SJCRH30 (cell line): ENCODE measurements around the gene TXK. TPM values are rescaled to one million over a fixed set of nuclear protein-coding genes. Genes with fewer than 3 reads are reported as not detected.

Source experiments
- DNase-seq, 2 experiments: peaks; one replicate each; pipeline ENCODE4 v3.0.0-alpha.2; 2015 to 2020
- H3K27ac ChIP-seq: fragments of 250-450 bp; sonication (Bioruptor Pico); 2 replicates; pipeline ENCODE4 v1.5.1; 2020; ENCODE audit warnings: mild to moderate bottlenecking, moderate library complexity
- H3K27me3 ChIP-seq: fragments of 250-450 bp; sonication (Bioruptor Pico); 2 replicates; pipeline ENCODE4 v1.5.1; 2020; ENCODE audit warnings: mild to moderate bottlenecking, moderate library complexity
- H3K36me3 ChIP-seq: fragments of 250-450 bp; sonication (Bioruptor Pico); 2 replicates; pipeline ENCODE4 v1.5.1; 2020; ENCODE audit warnings: mild to moderate bottlenecking, moderate library complexity
- H3K4me1 ChIP-seq: fragments of 250-450 bp; sonication (Bioruptor Pico); 2 replicates; pipeline ENCODE4 v1.5.1; 2020; ENCODE audit warnings: mild to moderate bottlenecking, moderate library complexity
- H3K4me3 ChIP-seq: fragments of 250-450 bp; sonication (Bioruptor Pico); 2 replicates; pipeline ENCODE4 v1.5.1; 2020; ENCODE audit warnings: mild to moderate bottlenecking, moderate library complexity
- H3K9me3 ChIP-seq: fragments of 250-450 bp; sonication (Bioruptor Pico); replicated peaks from 2 replicates; pipeline ENCODE4 v1.5.1; 2020; ENCODE audit warnings: mild to moderate bottlenecking, moderate library complexity
- total RNA-seq: library from RNA; depleted of rRNA; stranded (reverse); fragments of >200 nt; shearing (Covaris generic); gene quantifications from 2 replicates; pipeline ENCODE4 v1.2.3, GENCODE V29; 2014

The TXK gene
- total RNA-seq, 1 experiment from 2014 or later, result 1.1 TPM

DNA sequence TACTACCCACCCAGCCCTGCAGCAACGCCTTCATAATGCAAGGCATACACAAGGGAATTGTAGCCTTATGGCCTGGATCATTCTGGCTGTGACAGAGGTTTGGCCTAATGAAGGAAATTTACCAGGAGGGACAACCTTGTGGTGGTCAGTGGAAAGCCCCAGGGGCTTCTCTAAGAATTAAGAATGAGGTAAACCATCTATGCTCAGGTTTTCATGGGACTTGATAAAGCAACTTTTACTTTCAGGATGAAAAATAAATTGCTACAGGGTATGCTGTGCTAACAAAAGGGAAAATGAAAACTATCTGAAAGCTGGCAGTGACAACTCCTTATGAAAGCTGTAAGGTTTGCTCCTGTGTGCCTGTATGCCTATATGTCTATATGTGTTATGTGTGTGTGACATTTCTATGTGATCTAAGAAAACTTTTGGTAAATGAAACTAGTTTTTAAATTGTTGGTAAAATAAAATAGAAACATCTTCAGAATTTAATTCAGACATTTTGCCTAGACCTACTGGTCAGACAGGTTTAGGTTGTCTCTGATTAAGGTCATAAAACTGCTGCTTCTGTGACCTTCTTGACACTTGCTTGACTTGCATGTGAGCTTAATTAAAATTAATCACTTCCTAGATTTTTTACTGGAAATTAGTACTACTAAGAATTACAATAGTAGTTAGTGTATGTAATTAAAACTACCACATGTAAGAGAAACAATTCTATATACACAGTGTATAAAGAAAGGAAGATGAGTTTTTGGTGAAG lies 19.9 kb upstream of the TXK start:
- no peaks in the 10 kb centered on the region for H3K27me3 ChIP-seq
- no peak overlapping the region for H3K27ac ChIP-seq
- H3K4me3 ChIP-seq, result no peak overlapping the region
- peaks cover 11% of the 10 kb centered on the region for H3K36me3 ChIP-seq
- H3K9me3 ChIP-seq, result peaks cover 10% of the 10 kb centered on the region; the same call in 1 of the 2 replicates
- H3K4me1 ChIP-seq, result no peaks in the 10 kb centered on the region
- DNase-seq, result no peak

DNA sequence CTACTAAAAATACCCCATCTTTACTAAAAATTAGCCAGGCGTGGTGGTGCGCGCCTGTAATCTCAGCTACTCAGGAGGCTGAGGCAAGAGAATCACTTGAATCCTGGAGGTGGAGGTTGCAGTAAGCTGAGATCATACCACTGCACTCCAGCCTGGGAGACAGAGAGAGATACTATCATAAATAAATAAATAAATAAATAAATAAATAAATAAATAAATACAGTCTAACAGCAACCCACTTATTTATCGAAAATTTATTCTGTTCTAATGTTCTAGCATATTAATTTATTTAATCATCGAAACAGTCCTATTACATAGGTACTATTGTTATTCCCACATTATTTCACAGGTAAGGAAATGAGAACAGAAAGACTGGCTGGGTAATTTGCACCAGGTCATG lies 18.2 kb upstream of the TXK start:
- no peak overlapping the region for H3K27ac ChIP-seq
- H3K36me3 ChIP-seq, result peaks cover 11% of the 10 kb centered on the region
- no peaks in the 10 kb centered on the region for H3K27me3 ChIP-seq
- no peak for DNase-seq
- peaks cover 5% of the 10 kb centered on the region; the same call in 1 of the 2 replicates for H3K4me1 ChIP-seq
- H3K4me3 ChIP-seq, result no peak overlapping the region
- peaks cover 10% of the 10 kb centered on the region; the same call in 1 of the 2 replicates for H3K9me3 ChIP-seq

DNA sequence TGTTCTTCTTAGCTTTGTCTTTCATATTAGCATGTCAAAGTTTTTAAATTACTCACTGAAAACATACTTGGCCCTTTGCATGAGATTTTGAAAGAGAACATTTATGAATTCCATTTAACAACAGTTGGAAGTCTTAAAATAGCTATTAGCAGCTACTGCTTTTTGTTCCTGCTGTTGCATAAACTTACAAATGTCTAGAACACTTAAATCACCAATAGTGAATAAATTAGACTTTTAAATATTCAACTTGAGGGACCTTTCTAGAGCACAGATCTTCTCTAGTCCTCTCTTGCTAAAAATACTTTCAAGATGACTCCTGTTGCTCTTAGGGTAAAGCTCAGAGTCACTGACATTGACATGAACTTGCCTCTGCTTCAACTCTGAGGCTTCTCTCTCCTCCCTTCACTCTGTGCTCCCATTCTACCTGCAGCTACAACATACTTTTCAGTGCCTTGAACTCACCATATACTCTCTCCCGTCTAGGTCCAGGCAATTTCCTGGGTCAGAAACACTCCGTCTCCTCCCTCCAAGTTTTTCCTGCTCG lies 15.8 kb upstream of the TXK start:
- 0 out of 2 replicates have a peak, but pooled peaks cover 4% of the 10 kb centered on the region for H3K9me3 ChIP-seq
- peaks cover 5% of the 10 kb centered on the region; the same call in 1 of the 2 replicates for H3K4me1 ChIP-seq
- H3K27ac ChIP-seq, result no peak overlapping the region
- DNase-seq, result no peak
- no peak overlapping the region for H3K4me3 ChIP-seq
- peaks cover 7% of the 10 kb centered on the region for H3K36me3 ChIP-seq
- no peaks in the 10 kb centered on the region for H3K27me3 ChIP-seq

DNA sequence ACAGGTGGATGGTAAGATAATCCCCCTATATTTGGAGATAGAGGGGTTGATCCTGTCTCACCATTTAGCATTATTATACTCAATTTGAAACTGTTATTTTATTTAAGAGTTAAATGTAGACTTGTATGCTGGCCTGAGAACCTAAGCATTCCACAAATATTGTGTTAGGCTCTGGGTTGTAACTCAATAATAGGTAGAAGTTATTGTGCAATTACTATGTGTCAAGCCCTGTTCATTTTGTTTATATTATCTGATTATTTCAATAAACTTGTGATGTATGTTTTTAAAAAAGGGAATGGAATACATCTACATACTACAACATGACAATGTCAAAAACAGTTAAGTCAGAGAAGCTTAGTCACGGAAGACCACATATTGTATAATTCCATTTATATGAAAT lies 13.6 kb upstream of the TXK start:
- peaks cover 5% of the 10 kb centered on the region; the same call in 1 of the 2 replicates for H3K36me3 ChIP-seq
- no peak for DNase-seq
- peaks cover 5% of the 10 kb centered on the region; the same call in 1 of the 2 replicates for H3K4me1 ChIP-seq
- H3K4me3 ChIP-seq, result no peak overlapping the region
- no peaks in the 10 kb centered on the region for H3K9me3 ChIP-seq
- no peaks in the 10 kb centered on the region for H3K27me3 ChIP-seq
- H3K27ac ChIP-seq, result no peak overlapping the region

DNA sequence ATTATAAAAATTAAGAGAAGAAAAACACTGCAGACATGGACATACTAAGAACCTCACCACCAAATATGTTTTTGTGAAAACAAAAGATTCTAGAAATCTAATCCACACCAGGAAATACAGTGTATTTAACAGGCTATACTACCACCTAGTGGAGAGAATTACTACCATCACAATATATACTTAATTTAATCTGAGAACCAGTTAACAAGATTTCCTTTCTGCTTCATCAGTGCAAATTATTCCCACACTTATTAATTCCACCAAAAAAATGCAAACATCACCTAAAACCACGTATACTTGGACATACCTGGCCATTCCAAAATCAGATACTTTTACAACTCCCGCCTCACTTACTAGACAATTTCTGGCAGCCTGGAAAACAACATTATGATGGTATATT lies 7.0 kb upstream of the TXK start:
- DNase-seq, result peak in 1 of 2 experiments; percentile 51
- H3K27ac ChIP-seq, result no peak overlapping the region

DNA sequence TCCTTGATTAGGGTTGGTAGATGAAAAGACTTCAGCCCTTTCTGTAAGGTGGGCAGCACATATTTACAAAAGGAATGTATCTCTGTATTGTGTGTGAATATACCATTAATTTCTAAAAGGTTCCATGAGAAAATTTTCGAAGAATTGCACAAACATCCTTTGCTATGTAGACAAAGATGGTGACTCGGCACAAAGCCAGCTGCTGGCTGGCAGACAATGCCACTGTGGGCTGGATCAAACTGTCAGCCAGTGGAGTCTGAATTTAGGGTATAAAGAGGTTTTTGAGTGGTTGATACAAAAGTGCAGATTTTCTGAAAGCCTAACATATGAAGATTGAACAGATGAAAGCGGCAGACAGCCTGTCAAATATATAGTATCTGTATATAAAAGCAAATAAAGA lies 5.6 kb upstream of the TXK start:
- 0 out of 2 replicates have a peak, but pooled peaks cover 4% of the 10 kb centered on the region for H3K4me1 ChIP-seq
- no peak for DNase-seq

More for the DNA sequence above, 7.0 kb upstream of the TXK start:
- Histone ChIP-seq H3K36me3 (peaks cover 13% of the 10 kb centered on the region), H3K4me3 (no peak overlapping the region), H3K4me1 (0 out of 2 replicates have a peak, but pooled peaks cover 4% of the 10 kb centered on the region), H3K9me3 (no peaks in the 10 kb centered on the region; the same call in 1 of the 2 replicates), H3K27me3 (no peaks in the 10 kb centered on the region)

DNA sequence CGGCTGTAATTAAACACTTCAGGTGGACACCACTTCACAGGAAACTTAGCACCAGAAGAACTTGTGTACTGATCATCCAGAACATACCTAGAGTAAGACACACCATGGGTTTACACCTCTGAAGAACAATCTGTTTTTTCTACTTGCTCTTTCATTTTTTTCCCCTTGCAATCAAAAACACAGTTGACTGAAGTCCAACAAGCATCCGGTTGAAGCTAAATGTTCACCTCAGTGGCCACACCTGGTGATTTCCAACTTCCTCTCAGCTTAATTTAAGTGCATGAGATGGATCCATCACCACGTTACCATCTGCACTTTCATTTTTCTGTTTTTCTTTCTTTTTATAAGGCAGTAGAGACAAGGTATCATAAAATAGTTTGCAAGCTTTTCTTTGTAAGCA lies 4.9 kb upstream of the TXK start:
- Histone ChIP-seq H3K4me3 (no peak overlapping the region), H3K9me3 (no peaks in the 10 kb centered on the region; the same call in 1 of the 2 replicates)
- DNase-seq, result no peak

More for the DNA sequence above, 5.6 kb upstream of the TXK start:
- Histone ChIP-seq H3K36me3 (peaks cover 13% of the 10 kb centered on the region), H3K27ac (no peak overlapping the region), H3K4me3 (no peak overlapping the region), H3K9me3 (no peaks in the 10 kb centered on the region; the same call in 1 of the 2 replicates), H3K27me3 (no peaks in the 10 kb centered on the region)

DNA sequence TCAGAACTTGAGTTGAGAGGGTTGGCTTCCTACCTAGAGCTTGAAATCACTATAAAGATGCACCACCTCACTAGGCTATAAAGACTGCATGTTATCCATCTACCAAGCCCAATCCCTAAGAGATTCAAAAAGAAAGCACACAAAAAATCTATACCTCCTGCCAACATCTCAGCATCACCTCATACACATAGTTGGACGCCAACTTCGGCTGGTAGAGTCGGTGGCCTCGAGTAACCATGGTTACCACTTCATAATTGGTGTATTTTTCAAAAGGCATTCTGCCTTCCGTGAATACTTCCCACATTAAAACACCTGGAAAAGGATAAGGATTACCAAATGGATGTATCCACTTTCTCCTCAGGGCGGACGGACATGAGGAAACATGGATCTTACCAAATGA lies 4.5 kb upstream of the TXK start:
- Histone ChIP-seq H3K27me3 (no peaks in the 10 kb centered on the region), H3K4me3 (no peak overlapping the region), H3K27ac (no peak overlapping the region), H3K36me3 (peaks cover 13% of the 10 kb centered on the region), H3K9me3 (no peaks in the 10 kb centered on the region; the same call in 1 of the 2 replicates), H3K4me1 (0 out of 2 replicates have a peak, but pooled peaks cover 4% of the 10 kb centered on the region)
- DNase-seq, result no peak

More for the DNA sequence above, 4.9 kb upstream of the TXK start:
- Histone ChIP-seq H3K27ac (no peak overlapping the region), H3K27me3 (no peaks in the 10 kb centered on the region), H3K4me1 (0 out of 2 replicates have a peak, but pooled peaks cover 4% of the 10 kb centered on the region), H3K36me3 (peaks cover 13% of the 10 kb centered on the region)

DNA sequence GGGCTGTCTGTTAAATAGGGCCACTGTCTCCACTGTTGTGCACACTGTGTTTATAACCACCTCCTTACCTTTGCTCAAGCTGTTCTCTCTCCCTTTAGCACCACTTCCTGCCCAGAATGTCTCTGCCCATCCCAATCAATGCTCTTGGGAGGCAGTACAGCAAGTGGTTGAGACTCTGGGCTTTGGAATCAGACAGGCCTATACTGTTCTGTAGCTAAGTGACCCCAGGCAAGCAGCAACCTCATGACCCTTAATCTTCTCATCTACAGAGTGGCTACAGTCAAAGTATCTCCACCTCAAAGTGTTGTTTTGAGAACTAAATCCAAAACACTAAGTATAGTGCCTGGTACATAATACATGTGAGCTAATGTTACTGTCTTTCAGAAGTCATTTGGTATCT lies 3.8 kb upstream of the TXK start:
- no peaks in the 10 kb centered on the region; the same call in 1 of the 2 replicates for H3K9me3 ChIP-seq
- H3K27me3 ChIP-seq, result no peaks in the 10 kb centered on the region
- no peak overlapping the region for H3K27ac ChIP-seq
- peaks cover 13% of the 10 kb centered on the region for H3K36me3 ChIP-seq
- no peak overlapping the region for H3K4me3 ChIP-seq
- 0 out of 2 replicates have a peak, but pooled peaks cover 4% of the 10 kb centered on the region for H3K4me1 ChIP-seq
- no peak for DNase-seq

DNA sequence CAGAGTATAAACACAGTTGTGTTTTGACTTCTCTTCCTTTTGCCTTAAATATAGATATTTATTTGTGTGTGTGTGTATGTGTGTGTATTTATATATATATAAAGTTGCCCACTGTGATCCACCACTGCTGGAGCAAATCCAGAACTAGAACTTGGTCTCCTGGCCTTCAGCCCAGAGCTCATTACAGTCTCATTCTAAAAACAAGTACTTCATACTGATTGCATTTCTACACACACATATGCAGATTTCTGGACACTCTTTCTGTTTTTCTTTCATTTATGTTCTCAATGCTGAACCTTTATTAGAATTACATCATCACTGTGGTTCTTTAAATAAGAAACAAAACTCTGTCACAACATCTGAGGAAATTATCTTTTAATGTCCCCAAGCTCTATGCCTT lies 381 bp downstream of the TXK start:
- no peak overlapping the region for H3K4me3 ChIP-seq
- peaks cover 12% of the 10 kb centered on the region for H3K36me3 ChIP-seq
- H3K4me1 ChIP-seq, result peaks cover 9% of the 10 kb centered on the region
- no peaks in the 10 kb centered on the region; the same call in 1 of the 2 replicates for H3K9me3 ChIP-seq
- no peaks in the 10 kb centered on the region for H3K27me3 ChIP-seq
- no peak for DNase-seq
- no peak overlapping the region for H3K27ac ChIP-seq

DNA sequence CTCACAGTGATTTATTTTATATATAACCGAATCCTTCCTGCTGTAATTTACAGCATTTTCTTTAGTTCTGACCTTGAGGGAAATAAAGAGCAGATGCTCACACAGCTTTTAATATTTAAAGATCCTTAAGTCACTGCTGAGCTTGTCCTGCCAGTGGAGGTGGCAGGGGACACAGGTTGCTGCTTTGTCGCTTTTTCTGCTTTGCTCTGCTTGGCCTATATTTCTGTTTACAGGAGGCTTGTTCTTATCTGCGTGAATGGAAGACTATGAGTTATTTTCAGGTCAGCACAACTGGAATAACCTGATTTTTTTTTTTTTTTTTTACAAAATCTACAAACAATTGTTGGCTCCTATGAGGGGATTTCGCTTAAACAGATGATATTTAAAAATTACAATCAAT lies 2.3 kb downstream of the TXK start:
- H3K27ac ChIP-seq, result no peak overlapping the region
- H3K27me3 ChIP-seq, result no peaks in the 10 kb centered on the region

DNA sequence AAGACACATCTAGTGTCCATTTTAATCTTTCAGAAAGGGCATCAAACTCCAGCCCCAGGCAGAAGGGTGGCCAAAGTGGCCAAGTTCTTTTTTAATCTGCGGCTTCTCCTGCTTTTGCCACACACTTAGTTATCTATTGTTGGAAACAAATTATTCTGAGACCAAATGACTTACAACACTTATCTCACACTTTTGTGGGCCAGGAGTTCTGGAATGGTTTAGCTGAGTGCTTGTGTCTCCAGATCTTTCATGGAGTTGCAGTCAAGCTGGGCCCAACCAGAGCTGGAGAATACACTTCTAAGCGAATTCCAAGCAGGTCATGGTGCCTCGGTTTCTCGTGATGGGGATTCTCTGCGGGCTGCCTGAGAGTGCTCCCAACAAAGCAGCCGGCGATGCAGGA lies 4.0 kb downstream of the TXK start:
- Histone ChIP-seq H3K36me3 (no peaks in the 10 kb centered on the region), H3K27ac (no peak overlapping the region), H3K9me3 (no peaks in the 10 kb centered on the region), H3K4me1 (peaks cover 17% of the 10 kb centered on the region), H3K4me3 (no peak overlapping the region), H3K27me3 (no peaks in the 10 kb centered on the region)
- DNase-seq, result no peak

More for the DNA sequence above, 2.3 kb downstream of the TXK start:
- H3K36me3 ChIP-seq, result no peaks in the 10 kb centered on the region; the same call in 1 of the 2 replicates
- DNase-seq, result no peak
- peaks cover 17% of the 10 kb centered on the region for H3K4me1 ChIP-seq
- H3K9me3 ChIP-seq, result no peaks in the 10 kb centered on the region
- no peak overlapping the region for H3K4me3 ChIP-seq

DNA sequence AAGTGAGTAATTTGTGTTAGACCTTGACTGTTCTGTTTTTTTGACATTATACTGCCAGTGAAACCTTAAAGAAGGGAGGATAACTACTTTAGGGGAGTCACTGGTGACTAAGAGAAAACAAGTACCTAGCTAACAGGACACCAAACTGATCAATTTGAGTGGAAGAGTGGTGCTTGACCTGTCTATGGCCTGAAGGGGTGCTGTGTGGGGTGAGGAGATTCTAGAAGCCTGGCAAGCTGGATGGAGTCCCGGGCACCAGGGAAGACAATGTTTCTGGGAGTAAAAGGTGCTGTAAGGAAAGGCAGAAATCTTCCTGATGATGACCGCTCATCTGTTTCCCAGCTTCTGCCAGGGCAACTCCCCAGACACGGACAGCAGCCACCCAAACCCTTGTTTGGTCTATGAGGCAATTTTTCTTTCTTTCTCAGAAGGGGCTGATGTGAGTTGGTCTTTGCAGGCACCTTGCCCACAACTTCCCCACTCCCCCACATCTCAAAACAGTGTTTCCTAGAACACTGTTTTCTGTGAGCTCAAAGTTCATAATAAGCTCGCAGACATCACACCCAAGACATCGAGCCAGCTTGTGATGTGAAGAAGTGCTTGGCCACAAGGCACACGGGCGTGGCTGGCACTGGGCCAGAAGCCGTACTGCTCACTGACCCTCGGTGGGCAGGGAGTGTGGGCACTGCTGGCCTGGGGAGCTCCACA lies 4.6 kb downstream of the TXK start:
- Histone ChIP-seq H3K27me3 (no peaks in the 10 kb centered on the region), H3K27ac (no peak overlapping the region), H3K4me1 (peaks cover 17% of the 10 kb centered on the region), H3K36me3 (no peaks in the 10 kb centered on the region), H3K4me3 (no peak overlapping the region), H3K9me3 (no peaks in the 10 kb centered on the region)
- no peak for DNase-seq

DNA sequence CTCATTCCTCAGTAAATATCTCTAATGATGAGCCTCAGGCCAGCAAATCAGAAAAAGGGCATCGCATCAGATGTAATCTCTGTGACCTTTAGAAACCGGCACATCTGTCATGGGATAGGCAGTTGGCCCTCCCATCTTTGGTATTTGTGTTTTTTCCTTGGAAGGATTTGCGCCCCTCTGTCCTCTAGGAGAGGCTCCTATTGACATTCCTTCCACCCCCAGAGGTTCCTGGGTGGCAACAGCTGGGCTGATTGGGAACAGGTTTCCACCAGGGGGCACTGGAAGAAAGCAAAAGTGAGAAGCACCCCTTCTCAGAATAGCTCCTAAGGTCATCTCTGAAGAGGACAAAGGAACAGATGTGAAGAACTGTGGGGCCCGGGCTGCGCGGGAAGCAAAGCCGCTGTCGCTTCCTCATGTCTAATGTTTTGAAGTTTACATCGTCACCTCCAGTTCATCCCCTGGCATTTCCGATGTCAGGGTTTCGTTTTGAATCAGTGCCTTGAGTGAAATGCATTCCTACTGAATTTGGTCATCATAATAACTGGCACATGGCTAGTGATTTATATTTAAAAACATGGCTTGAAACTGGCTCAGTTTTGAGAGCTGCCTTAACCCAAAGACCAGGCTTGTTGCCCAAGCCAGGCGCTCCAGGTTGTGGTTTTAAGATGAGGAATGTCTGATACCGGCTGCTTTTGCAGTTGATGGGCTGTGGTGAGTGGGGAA lies 6.2 kb downstream of the TXK start:
- Histone ChIP-seq H3K4me1 (peaks cover 17% of the 10 kb centered on the region), H3K9me3 (no peaks in the 10 kb centered on the region), H3K36me3 (no peaks in the 10 kb centered on the region), H3K4me3 (peak overlapping the region; percentile 32), H3K27me3 (no peaks in the 10 kb centered on the region), H3K27ac (peak overlapping the region; percentile 74)
- DNase-seq, result peak; percentile 92 to 96
